NCI-H345 treated with DMSO at 0.1 percent for 48 hours (cell line): ENCODE measurements around the gene ALS2CL.

Source experiments
- DNase-seq: peaks from one replicate; lab custom pipeline; 2025; ENCODE audit not compliant: unreplicated experiment; lab: John Stamatoyannopoulos, UW

The ALS2CL gene

DNA sequence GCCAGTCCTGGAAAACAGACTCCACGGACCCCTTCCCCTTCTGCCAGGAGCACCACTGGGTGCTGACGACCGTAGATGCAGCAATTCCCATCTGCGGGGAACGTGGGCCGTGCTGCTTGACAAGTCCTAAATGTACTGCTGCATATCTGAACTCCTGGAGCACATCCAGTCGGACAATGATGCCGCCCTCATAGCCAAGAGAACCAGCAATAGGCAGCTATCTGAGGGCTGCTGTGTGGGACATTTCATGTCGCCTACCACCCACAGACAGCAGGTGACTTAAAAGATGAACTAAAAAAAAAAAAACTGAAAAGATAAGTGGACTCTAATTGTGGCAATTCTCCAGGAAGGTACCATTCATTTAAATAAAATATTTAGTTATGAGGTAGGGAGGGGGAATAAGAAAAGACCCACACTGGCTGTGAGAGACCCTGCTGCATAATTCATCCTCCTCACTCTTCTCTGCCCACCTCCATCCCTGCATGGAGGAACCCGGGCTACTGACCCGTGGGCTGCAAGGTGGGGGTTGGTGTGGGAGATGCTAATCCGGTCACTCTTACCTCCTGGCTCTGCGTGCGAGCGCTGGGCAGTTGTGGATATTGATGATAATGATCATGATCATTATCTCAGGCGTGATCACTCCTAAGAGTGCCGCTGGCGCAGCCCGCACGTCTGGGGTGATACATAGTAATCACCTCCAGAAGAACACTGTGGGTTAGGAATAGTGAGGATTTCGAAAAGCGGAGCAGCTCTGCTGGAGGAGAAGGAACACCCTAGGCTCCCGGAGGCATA is 28.3 kb downstream of the ALS2CL start:
- no peak for DNase-seq

DNA sequence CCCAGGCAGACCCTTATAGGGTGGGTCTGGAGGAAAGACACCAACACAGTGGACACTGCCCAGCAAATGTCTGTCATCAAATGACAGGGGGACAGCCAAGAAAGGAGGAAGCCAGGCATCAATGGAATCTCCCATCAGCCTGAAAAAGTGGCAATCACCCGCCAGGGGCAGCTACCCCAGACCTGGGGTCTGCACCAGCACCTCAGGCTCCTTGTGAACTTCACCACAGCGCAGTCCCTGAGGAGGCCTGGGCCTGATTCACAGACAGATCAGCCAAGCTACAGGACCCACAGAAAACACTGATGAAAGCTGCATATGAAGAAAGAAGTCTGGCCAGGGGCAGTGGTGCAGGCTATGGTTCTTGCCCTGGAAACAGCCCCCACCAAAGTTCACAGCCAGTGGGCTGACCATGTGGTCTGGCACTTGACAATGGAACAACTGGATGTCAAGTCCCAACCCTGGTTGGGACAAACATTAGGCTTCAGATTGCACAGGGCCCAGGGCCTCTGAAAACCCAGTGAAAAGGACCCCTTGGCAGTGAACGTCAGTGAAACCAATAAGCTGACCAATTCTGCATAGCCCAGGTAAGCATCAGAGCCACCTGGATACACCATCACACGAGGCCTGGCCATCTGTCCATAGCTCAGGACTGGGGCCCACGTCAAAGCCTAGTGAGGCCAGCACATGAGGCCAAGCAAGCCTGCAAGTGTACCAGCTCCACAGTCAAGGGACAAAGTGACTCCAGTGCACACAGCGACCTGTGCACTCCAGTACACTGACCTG is 29.1 kb downstream of the ALS2CL start:
- DNase-seq = no peak

DNA sequence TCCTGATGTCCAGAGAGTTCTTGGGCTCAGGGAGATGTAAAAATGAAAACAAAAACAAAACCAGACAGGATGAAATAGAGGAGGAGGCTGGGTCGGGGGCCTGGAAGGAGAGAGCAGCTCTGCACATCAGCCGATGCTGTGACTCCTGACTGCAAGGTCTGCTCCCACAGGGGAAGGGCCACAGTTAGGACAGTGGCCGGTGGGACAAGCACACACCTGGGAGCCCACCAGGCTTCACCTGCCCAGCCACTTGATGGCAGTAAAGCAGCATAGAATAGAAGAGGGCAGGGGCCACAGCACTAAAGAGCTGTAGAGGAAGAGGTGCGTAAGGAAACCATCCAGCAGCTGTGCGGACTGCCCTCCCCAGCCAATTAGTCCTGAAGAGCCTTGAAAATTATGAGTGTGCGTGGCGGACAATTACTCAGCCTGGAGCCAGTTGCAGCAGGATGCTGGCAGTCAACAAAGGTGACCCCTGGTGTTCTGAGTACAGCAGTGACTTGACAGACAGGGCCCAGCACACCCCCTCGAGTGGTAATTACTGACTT is 29.8 kb downstream of the ALS2CL start:
- peak; percentile 77 for DNase-seq

DNA sequence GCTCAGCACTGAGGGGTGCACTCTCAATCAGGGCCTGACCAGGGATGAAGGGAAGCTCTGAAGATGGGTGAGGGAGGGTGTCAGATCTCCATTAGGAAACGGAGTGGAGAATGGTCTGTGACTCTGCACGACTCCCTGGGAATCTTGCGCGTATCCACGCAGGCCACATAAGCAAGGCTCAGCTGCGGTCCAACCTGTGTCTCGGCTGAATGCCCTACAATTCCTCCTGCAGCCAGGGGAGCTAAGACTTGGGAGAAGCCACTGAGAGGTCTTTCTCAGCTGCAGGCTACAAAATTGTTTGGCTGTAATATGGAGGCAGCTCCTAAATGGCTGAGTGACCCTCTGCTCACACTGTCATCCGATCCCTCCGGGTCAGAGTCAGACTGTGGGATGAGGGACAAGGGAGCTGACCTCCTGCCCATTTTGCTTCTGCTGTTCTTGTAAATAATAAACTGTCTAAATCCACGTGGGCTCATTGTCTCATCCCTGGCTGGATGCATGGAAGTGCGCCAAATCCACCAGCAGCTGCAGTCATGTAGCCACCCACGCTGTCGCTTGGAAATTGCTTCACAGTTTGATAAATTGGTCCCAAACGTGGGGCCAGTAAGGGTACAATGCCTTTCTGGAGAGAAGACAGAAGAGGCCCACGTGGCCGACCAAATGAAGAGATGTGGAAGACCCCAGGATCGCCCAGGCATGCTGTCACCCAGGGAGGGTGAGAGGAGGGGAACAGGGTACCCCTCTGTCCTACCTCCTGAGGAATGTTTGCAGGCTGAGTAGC is 30.5 kb downstream of the ALS2CL start:
- DNase-seq = no peak

DNA sequence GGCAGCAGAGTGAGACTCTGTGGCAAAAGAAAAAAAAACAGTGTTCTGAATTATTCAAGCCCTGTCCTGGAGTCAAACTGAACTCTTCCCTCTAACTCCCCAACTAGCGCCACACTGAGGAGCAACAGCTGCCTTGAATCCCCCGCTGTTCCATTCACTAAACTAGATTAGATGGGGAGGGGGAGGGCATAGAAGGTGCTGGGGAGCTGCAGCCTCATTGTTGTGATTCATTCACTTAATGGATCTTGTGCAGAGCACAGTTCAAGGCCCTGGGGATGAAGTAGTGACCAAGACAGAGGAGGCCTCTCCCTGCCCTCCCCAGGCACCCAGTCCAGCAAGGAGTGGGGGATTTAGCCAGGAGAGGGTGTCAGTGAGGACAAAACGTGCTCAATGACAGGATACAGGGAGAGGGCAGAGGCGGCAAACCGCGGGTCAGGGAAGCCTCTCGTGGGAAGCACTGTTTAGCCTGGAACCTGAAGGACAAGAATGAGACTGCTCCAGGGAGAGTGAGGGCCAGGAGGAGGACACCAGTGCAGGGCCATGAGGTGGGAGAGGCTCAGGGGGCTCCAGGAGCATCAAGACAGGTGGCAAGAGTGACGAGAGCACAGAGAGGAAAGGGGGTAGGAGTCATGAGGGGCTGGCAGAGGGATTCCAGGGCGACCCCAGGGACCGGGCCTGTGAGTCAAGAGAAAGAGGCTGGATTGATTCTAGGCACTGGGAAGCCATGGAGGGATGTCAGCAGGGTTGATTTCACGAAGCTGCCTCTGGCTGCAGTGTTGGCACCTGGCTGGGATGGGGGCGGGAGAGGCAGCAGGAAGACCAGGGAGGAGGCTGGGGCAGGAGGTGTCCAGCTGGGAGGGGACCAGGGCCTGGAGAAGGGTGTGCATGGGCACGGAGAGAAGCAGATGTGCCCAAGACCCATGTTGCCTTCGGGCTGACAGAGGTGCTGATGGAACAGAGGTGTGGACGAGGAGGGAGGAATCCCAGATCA is 31.4 kb downstream of the ALS2CL start:
- DNase-seq = no peak

DNA sequence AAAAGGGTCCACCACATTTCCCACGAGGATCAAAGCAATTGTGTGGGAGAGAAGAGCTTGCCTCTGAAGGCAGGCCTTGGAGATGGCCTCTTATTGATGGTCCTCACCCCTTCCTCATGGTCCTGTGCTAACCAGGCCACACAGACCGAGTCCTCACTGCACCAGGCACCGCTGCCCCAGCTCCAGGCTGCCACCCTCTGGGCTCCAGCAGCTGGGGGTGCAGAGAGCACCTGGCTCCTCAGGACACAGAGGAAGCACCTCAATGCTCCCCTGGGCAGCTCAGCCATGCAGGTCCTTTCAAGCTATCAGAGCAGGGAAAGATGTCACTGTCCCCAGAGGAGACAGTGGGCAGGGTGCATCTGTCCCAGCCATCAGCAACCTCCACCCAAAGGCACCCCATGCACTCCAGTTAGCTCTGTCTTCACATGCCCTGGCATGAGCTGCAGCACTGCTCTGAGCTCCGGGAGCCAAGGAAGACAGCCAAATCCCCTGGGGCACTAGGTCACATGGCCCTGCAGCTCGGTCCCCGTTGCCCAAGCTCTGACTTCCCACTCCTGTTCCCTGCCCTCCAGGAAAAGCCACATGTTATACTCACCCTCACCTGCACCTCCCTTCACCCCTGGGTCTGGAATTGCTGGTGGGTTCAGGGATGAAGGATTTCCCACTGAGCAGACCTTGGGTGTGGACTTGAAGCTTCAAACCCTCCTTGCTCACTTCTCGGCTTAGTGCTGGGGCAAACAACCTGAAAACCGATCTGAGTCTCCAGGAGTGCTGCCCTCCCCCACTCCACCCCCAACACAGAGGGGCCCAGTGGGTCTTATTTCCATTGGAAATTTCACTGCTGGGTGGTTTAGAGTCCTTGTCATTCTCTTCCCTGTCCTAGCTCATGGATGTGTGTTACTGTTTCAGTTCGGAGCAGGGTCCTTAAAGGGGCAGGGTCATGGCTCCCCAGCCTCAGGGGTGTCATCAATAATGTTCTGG is 32.6 kb downstream of the ALS2CL start:
- DNase-seq = no peak

DNA sequence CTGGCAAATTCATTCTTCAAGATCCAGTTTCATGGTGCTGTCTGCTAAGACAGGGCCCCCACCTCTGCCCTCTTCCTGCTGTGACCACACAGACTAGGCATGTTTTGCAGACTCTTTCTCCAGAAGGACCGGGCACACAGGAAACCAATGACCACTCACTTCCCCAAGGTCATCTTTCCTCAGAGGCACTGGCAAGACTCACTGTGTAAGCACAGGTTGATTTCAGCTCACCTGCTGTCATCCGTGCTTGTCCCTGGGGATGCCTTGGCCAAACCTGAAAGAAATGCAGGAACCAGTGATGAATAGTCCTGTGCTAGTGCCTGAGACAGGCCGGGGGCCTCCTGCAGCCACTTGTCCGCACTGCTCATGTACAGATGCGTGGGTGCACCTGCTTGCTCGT is 33.5 kb downstream of the ALS2CL start:
- DNase-seq = no peak

DNA sequence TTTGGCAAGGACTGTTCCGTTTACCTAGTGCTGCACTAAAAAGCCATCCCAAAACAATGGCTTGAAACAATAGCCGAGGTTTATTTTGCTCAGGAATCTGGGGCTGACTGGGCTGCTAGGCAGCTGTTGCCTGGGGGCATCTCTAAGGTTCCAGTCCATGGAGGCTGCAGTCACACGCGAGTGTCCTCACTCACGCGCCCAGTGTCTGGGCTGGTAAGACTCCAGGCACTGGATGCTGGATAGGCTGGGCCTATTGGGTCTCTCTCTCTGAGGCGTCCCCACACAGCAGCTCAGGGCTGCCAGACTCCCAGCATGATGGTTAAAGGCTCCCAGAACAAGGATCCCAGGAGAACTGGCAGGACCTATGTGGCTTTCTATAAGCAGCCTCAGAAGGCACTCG is 34.2 kb downstream of the ALS2CL start:
- DNase-seq = no peak

DNA sequence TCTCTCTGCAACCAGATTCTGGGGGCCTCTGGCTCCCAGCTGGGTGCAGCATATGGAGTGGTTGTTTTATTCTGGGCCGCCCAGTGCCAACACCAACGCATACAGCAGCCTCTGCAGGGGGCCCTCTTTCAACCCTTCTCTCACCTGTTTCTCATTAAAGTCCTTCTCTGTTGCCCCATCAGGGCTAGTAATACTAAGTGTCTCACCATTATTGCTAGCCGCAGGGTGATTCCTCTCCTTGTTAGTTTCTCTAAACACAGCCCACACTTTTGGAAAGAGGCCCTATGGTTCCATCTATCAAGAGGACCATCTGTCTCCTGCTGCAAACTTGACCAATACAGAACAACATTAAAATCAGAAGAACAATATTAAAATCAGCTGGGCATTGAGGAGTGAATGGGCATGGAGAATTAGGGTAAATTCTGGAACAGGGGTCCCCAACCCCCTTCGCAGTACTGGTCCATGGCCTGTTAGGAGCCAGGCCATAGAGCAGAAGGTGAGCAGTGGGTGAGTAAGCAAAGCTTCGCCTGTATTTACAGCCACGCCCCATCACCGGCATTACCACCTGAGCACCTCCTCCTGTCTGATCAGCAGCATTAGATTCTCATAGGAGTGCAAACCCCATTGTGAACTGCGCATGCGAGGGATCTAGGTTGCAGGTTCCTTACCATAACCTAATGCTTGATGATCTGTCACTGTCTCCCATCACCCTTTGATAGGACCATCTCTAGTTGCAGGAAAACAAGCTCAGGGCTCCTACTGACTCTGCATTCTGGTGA is 36.5 kb downstream of the ALS2CL start:
- peak; percentile 84 for DNase-seq

DNA sequence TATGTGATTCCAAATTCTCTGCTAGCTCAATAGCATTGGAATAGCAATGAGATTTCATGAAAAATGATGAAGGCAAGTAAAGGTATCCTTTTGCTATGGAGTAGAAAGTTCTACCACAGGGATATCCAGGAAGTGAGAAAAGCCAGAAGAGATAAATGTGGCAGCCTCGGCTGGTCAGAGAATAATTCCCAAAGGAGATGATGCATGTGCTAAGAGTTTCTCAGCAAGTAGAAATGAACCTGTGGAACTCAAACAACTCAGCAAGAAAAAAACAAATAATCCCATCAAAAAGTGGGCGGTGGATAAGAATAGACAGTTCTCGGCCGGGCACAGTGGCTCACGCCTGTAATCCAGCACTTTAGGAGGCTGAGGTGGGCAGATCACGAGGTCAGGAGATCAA is 38.2 kb downstream of the ALS2CL start:
- no peak for DNase-seq

DNA sequence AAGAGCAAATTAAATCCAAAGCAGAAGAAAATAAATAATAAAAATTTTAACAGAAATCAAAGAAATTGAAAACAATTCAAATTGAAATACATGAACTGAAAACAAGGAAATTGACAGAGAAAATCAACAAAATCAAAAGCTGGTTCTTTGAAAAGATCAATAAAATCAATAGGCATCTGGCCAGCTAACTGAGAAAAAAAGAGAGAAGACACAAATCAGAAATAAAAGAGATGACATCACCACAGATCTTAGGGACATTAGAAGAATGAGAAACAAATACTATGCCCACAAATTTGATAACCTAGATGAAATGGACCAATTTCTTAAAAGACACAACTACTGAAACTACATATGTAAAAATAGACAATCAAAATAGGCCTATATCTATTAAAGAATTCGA is 42.4 kb downstream of the ALS2CL start:
- no peak for DNase-seq

DNA sequence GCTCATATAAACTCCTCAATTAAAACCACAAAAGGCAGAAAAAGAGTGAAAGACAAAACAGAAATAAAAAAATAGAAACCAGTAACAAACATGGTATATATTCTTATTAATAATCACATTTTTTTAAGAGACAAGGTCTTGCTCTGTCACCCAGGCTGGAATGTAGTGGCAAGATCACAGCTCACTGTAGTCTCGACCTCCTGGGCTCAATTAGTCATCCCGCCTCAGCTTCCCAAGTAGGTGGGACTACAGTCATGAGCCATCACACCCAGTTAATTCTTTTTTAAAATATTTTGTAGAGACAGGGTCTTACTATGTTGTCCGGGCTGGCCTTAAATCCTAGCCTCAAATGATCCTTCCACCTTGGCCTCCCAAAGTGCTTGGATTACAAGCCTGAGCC is 44.0 kb downstream of the ALS2CL start:
- no peak for DNase-seq

DNA sequence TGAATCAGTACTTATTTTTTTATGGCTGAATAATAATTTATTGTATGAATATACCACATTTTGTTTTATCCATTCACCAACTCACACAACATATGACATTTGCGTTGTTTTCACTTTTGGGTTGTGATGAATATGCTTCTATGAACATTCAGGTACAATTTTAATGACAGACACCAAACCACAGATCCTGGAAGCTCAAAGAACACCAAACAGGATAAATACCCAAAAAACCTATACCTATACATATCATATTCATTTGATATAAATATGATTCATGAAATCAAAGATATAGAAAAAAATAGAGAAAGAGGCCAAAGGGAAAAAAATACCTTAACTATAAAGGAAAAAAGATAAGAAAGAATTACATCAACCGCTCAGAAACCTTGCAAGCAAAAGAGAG is 45.4 kb downstream of the ALS2CL start:
- no peak for DNase-seq

DNA sequence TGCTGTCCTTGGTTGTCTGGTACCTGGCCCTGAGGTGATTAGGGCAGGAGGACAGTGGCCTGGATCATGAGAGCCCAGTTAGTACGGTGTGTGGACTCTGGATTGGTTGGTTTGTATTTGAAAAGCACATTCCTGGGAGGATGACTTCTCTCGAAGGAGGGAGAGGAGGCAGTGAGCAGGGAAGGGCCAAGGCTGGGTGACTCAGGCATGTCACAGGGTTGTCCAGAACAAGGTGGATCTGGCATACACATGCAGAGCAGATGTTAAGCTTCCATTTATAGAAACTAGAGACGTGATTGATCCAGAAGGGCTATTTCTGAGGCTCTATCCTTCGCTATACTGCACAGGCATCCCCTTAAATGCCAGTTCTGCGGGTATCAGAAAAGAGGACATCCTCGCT is 46.8 kb downstream of the ALS2CL start:
- no peak for DNase-seq

DNA sequence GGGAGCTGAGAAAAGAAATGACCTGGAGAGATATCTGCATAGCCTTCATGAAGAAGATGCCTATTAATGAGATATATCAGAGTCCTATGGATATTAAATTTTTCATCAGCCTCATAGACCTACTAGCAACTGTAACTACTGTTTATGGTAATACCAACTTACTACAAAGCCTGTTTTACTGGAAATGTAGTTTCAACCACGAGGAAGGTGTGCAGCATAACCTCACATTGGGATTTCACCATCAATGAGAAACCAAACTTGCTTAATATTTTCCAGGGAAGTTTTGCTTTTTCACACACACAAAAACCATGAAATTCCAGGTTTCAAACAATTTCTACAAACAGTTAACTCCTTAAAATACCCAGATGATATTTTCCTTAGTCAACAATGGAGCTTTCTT is 49.8 kb downstream of the ALS2CL start:
- no peak for DNase-seq

DNA sequence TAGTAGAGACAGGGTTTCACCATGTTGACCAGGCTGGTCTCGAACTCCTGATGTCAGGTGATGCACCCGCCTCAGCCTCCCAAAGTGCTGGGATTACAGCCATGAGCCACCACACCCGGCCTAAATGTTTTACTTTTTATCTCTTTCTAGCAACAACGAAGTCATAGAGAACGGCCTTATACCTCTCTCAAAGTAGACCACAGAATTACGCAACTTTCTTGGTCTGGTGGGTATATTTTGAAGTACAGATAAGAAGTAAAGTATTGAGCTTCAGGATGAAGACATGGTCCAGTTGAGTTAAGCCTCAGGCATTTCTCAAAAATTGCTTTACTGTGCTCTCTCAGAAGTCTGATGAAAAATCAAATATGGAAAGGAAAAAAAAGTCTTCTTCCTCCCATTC is 50.5 kb downstream of the ALS2CL start:
- DNase-seq = no peak

DNA sequence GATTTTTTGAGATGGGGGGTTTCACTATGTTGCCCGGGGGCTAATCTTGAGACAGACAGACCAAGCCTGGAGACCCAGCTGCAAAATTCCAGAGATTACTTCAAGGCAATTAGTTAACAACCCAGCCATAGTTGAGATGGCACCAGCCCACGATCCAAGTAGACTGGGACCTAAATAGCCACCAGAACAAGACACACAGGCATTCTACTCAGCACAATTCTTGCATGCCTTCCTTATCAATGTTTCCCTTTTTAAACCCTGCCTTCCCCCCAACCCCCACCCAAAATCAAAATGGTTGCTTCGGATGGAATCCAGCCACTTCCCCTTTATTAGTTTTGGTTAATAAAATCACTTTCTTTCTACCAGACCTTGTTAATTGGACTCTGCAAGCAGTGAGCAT is 52.6 kb downstream of the ALS2CL start:
- no peak for DNase-seq

DNA sequence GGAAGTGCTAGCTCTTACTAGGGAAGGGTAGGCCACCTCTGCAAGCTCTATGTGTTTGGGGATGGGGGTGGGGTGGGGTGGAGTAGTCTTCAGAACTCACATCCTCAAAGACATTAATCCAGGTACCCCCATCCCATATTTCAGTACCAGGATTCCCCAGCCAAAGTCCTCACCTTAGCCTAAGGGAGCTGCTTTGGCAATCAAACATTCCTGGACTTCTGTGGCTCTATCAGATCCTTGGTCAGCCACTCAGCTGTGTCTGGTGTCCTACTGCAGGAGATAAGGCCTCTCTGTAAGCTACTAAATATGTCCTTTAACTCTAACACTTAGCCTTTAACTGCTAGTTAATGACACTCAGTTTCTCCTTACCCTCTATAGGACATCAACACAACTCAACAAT is 54.3 kb downstream of the ALS2CL start:
- DNase-seq = no peak
